H1 (cell line): Measurements from ENCODE around the gene MRPL54. TPM values are rescaled to one million over a fixed set of nuclear protein-coding genes. Genes with fewer than 3 reads are reported as not detected.
A peak's percentile ranks its signal among the peaks of the same experiment; 100 is the strongest.

Experiments
- CTCF ChIA-PET: fragments of 300-600 bp; sonication (Branson Sonifier 250); formaldehyde crosslinking; loops from one replicate; lab custom pipeline; 2021; ENCODE audit not compliant: partially characterized antibody; lab: Charles Lee
- POLR2A ChIA-PET: fragments of 300-600 bp; sonication (Branson Sonifier 250); formaldehyde crosslinking; loops from one replicate; lab custom pipeline; 2021; ENCODE audit warnings: inconsistent platforms; ENCODE audit not compliant: partially characterized antibody; lab: Charles Lee
- DNase-seq, 2 experiments: peaks; one replicate each; pipeline versions ENCODE4 v3.0.0 to v3.0.0-alpha.2; 2010 to 2022; ENCODE audit warnings: low spot score in 2 of 2, low read depth in 1 of 2, mixed read lengths in 1 of 2
- FAIRE-seq: peaks from 2 replicates; lab custom pipeline; 2011; peaks lifted over from hg19 to GRCh38; lab: Jason Lieb, UNC
- H2AFZ ChIP-seq: 2 replicates; pipeline ENCODE4 v1.8.1; 2012; ENCODE audit warnings: low read length, inconsistent platforms
- H2AK5ac ChIP-seq: 2 replicates; pipeline ENCODE4 v1.6.1; 2013; ENCODE audit warnings: low read depth, low read length
- H2BK120ac ChIP-seq: replicated peaks from 2 replicates; pipeline ENCODE3; 2013; ENCODE audit warnings: low read depth, low read length, inconsistent platforms
- H2BK12ac ChIP-seq: 2 replicates; pipeline ENCODE4 v1.6.1; 2013; ENCODE audit warnings: low read depth, low read length
- H2BK15ac ChIP-seq: 2 replicates; pipeline ENCODE4 v1.6.1; 2013; ENCODE audit warnings: low read length
- H2BK20ac ChIP-seq: 2 replicates; pipeline ENCODE4 v1.6.1; 2013; ENCODE audit warnings: low read length
- H2BK5ac ChIP-seq: 2 replicates; pipeline ENCODE4 v1.6.1; 2013; ENCODE audit warnings: low read depth, low read length
- H3K14ac ChIP-seq: 2 replicates; pipeline ENCODE4 v1.6.1; 2013; ENCODE audit warnings: inconsistent platforms; ENCODE audit not compliant: insufficient read length
- H3K18ac ChIP-seq: 2 replicates; pipeline ENCODE4 v1.6.1; 2013; ENCODE audit warnings: low read length; ENCODE audit errors: extremely low read depth
- H3K23ac ChIP-seq: 2 replicates; pipeline ENCODE4 v1.6.1; 2013; ENCODE audit warnings: inconsistent platforms; ENCODE audit not compliant: insufficient read length
- H3K23me2 ChIP-seq: 2 replicates; pipeline ENCODE4 v1.6.1; 2013; ENCODE audit warnings: low read depth, low read length
- H3K27ac ChIP-seq: 2 replicates; pipeline ENCODE4 v1.6.1; 2011; ENCODE audit warnings: low read depth, low read length, inconsistent platforms
- H3K27me3 ChIP-seq, 4 experiments: replicated peaks in 1 of 4; 1 replicate in 1 of 4; 2 replicates in 3 of 4; pipeline versions ENCODE4 v1.6.1 to v1.8.1; 2011 to 2013; ENCODE audit warnings: low read length in 3 of 4, mild to moderate bottlenecking in 3 of 4, inconsistent platforms in 2 of 4, mixed read lengths in 2 of 4, moderate library complexity in 1 of 4; ENCODE audit not compliant: control insufficient read depth in 3 of 4, insufficient read depth in 3 of 4; ENCODE audit errors: extremely low read depth in 1 of 4
- H3K36me3 ChIP-seq, 4 experiments: 2 replicates each; pipeline versions ENCODE4 v1.6.1 to v1.8.1; 2011 to 2013; ENCODE audit warnings: mild to moderate bottlenecking in 4 of 4, low read length in 3 of 4, moderate library complexity in 2 of 4, control low read depth in 1 of 4, inconsistent platforms in 1 of 4; ENCODE audit not compliant: insufficient read depth in 4 of 4, control insufficient read depth in 2 of 4
- H3K4ac ChIP-seq: replicated peaks from 2 replicates; pipeline ENCODE3; 2013; ENCODE audit warnings: low read length, low read depth, mixed read lengths, inconsistent platforms; ENCODE audit not compliant: insufficient read length
- H3K4me1 ChIP-seq, 4 experiments: replicated peaks in 1 of 4; 1 replicate in 1 of 4; 2 replicates in 3 of 4; pipeline versions ENCODE4 v1.6.1 to v1.8.1; 2011 to 2013; ENCODE audit warnings: low read length in 3 of 4, inconsistent platforms in 2 of 4, mixed read lengths in 1 of 4; ENCODE audit not compliant: insufficient read depth in 4 of 4, control insufficient read depth in 3 of 4
- H3K4me2 ChIP-seq, 2 experiments: 2 replicates each; pipeline versions ENCODE4 v1.6.1 to v1.8.1; 2011 to 2013; ENCODE audit warnings: low read depth in 2 of 2, low read length in 2 of 2, control low read depth in 1 of 2, inconsistent platforms in 1 of 2, mild to moderate bottlenecking in 1 of 2; ENCODE audit not compliant: insufficient read depth in 1 of 2
- H3K4me3 ChIP-seq, 4 experiments: fragments of 200-600, 300-600 bp in 1 of 4; sonication (generic), shearing (Covaris generic), sonication (Bioruptor Twin) in 1 of 4; 2 replicates each; pipeline versions ENCODE4 v1.5.1 to v1.8.1; 2011 to 2016; ENCODE audit warnings: low read length in 4 of 4, low read depth in 3 of 4, control low read depth in 2 of 4, inconsistent platforms in 2 of 4, mild to moderate bottlenecking in 2 of 4, mixed read lengths in 1 of 4, moderate library complexity in 1 of 4; ENCODE audit not compliant: insufficient read depth in 2 of 4; ENCODE audit errors: extremely low read depth in 1 of 4
- H3K56ac ChIP-seq: replicated peaks from 2 replicates; pipeline ENCODE3; 2013; ENCODE audit warnings: low read depth, mild to moderate bottlenecking, mixed read lengths, low read length, inconsistent platforms; ENCODE audit not compliant: insufficient read length
- H3K79me1 ChIP-seq: 2 replicates; pipeline ENCODE4 v1.6.1; 2013; ENCODE audit warnings: low read depth, low read length, control low read depth
- H3K79me2 ChIP-seq, 2 experiments: 2 replicates each; pipeline versions ENCODE4 v1.6.1 to v1.8.1; 2012 to 2013; ENCODE audit warnings: low read length in 2 of 2, mild to moderate bottlenecking in 2 of 2, inconsistent platforms in 1 of 2; ENCODE audit not compliant: insufficient read depth in 2 of 2, control insufficient read depth in 1 of 2
- H3K9ac ChIP-seq, 4 experiments: replicated peaks in 1 of 4; 1 replicate in 1 of 4; 2 replicates in 3 of 4; pipeline versions ENCODE4 v1.6.1 to v1.8.1; 2011 to 2013; ENCODE audit warnings: low read depth in 3 of 4, low read length in 3 of 4, control low read depth in 2 of 4, mild to moderate bottlenecking in 2 of 4, moderate library complexity in 2 of 4, inconsistent platforms in 1 of 4; ENCODE audit errors: extremely low read depth in 1 of 4
- H3K9me3 ChIP-seq, 2 experiments: 2 replicates each; pipeline versions ENCODE4 v1.6.1 to v1.8.1; 2012 to 2013; ENCODE audit warnings: mild to moderate bottlenecking in 2 of 2, moderate library complexity in 2 of 2, control low read depth in 1 of 2, inconsistent platforms in 1 of 2, low read depth in 1 of 2, low read length in 1 of 2, mixed read lengths in 1 of 2; ENCODE audit not compliant: insufficient read depth in 2 of 2
- H4K20me1 ChIP-seq, 2 experiments: replicated peaks in 1 of 2; 2 replicates each; pipeline versions ENCODE3 to v1.8.1; 2011 to 2013; ENCODE audit warnings: inconsistent platforms in 2 of 2, low read length in 2 of 2, mild to moderate bottlenecking in 1 of 2; ENCODE audit not compliant: insufficient read depth in 2 of 2, control insufficient read depth in 1 of 2
- H4K5ac ChIP-seq: 2 replicates; pipeline ENCODE4 v1.6.1; 2013; ENCODE audit warnings: low read length, low read depth, mixed read lengths, inconsistent platforms; ENCODE audit not compliant: insufficient read length
- H4K8ac ChIP-seq: 2 replicates; pipeline ENCODE4 v1.8.0; 2013; ENCODE audit warnings: mild to moderate bottlenecking, moderate library complexity, low read length, inconsistent platforms; ENCODE audit not compliant: insufficient read depth; ENCODE audit errors: extremely low read depth
- H4K91ac ChIP-seq: replicated peaks from 2 replicates; pipeline ENCODE3; 2013; ENCODE audit warnings: low read length, mixed read lengths, inconsistent platforms; ENCODE audit not compliant: insufficient read length
- KDM1A ChIP-seq: fragments of 200-600, 300-600 bp; sonication (generic); IDR thresholded peaks from 2 replicates; pipeline ENCODE4 v1.7.1; 2016; ENCODE audit warnings: mild to moderate bottlenecking, low read length, borderline replicate concordance
- POLR2AphosphoS5 ChIP-seq: IDR thresholded peaks from 2 replicates; pipeline ENCODE4 v1.6.1; 2011; ENCODE audit warnings: low read depth, low read length
- WGBS, 2 experiments: shearing (Covaris generic) in 1 of 2; methylation state at CpG; one replicate each; pipeline versions ENCODE4 v1.1.6 to v1.1.7; 2013 to 2015; ENCODE audit warnings: low lambda C conversion rate in 2 of 2, mixed read lengths in 2 of 2, inconsistent platforms in 1 of 2, low coverage in 1 of 2, missing lambda C conversion rate in 1 of 2; ENCODE audit not compliant: insufficient replicate concordance in 2 of 2, insufficient coverage in 1 of 2, insufficient read length in 1 of 2; ENCODE audit errors: extremely low coverage in 1 of 2, missing lambda C conversion rate in 1 of 2; 5-methylcytosine and 5-hydroxymethylcytosine counted together
- polyA plus RNA-seq, 7 experiments: library from polyadenylated mRNA; depleted of rRNA in 3 of 7; stranded (reverse) in 5 of 7; unstranded in 2 of 7; fragments of >200 nt in 5 of 7; fragments of 200-250 nt in 2 of 7; gene quantifications; 1 replicate in 5 of 7; 2 replicates in 1 of 7; 4 replicates in 1 of 7; pipeline versions ENCODE4 v1.2.1 to v1.2.3, GENCODE V29; 2011 to 2013; ENCODE audit warnings: missing spikeins in 2 of 7, mixed read lengths in 2 of 7
- total RNA-seq: library from RNA; stranded (reverse); fragmentation: NEBNext Ultra II Directional; extraction: Animal tissue kit (Norgen Biotek cat#: 25700); gene quantifications from 2 replicates; pipeline ENCODE4 v1.2.1, GENCODE V29; 2021

MRPL54 gene
- total and polyA plus RNA-seq, 2 of the 8 experiments (the other 6 are each of a cell fraction or from before 2014, with no cell fraction given): 63.8 to 72.8 TPM

DNA sequence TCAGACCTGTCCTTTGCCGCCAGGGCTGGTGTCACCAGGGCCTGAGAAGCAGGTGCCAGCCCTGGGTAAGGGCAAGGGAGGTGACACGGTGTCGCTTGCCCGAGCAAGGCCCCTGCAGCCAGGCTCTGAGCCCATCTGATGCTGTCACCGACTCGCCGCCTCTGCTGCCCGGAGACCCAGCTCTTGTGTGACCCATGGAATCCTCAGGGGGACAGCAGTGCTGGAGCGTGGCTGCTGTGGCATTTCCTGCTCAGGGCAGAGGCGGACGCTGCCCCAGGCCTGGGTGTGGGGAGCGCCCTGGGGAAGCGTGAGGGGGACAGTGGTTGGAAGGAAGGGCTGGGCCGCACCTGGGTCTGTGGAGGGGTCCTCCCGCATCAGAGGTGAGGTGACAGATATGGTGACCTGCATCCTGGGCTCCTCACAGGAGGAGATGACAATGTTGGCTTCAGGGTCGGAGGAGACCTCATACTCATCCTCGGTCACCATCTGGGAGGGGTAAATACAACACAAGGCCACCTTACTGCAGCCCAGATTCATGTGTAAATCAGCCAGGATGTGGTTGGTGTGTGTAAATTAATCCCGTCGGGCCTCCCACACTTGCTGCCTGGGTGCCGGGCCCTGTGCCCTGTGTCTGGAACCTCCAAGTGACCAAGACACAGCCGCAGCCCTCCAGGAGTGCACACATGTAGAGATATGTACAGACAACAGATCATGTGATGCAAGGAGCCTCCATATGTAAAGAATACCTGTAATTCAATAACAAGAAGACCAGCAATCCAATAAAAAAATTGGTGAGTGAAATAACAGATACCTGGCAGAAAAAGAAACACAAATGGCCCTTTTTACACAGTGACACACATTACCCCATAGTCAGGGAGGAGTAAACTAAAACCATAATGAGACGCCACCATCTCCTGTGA, 51.3 kb downstream of the MRPL54 start:
- no peak overlapping the region for H3K4me3 ChIP-seq
- H3K79me1 ChIP-seq: no peaks in the 10 kb centered on the region
- DNase-seq: no peak
- no peak overlapping the region for H2AK5ac ChIP-seq
- H2BK120ac ChIP-seq: no peak overlapping the region
- no peak overlapping the region for H2AFZ ChIP-seq
- H3K36me3 ChIP-seq: no peaks in the 10 kb centered on the region
- ChIA-PET POLR2A (interaction anchor here (0.5 kb wide), 1 partner anchor 65 kb away, joined by 3 read pairs; no protein-coding TSS in a partner anchor), CTCF (interaction anchor here (0.6 to 2.7 kb wide), 5 partner anchors 9 to 1576 kb away, joined by 3 to 19 read pairs (median 3); no protein-coding TSS in a partner anchor)
- H4K5ac ChIP-seq: no peak overlapping the region
- H4K8ac ChIP-seq: no peak overlapping the region; the same call in 1 of the 2 replicates
- no peak overlapping the region for H3K4me2 ChIP-seq
- H4K91ac ChIP-seq: peak overlapping the region; percentile 74
- H3K27me3 ChIP-seq: no peaks in the 10 kb centered on the region
- H3K56ac ChIP-seq: no peak overlapping the region
- H3K14ac ChIP-seq: no peak overlapping the region
- no peak overlapping the region for H3K18ac ChIP-seq
- no peak overlapping the region for H3K27ac ChIP-seq
- H3K9ac ChIP-seq: no peak overlapping the region
- no peaks in the 10 kb centered on the region for H3K23me2 ChIP-seq
- no peaks in the 10 kb centered on the region for H3K9me3 ChIP-seq
- H3K79me2 ChIP-seq: no peaks in the 10 kb centered on the region
- H2BK5ac ChIP-seq: peak overlapping the region; percentile 35; the same call in 1 of the 2 replicates
- TF ChIP-seq KDM1A (peak; percentile 67; the same call in 1 of the 2 replicates), POLR2AphosphoS5 (no peak)
- no peak overlapping the region for H2BK20ac ChIP-seq
- 87% methylated on average over 22 of the region's 22 CpGs; no CpG with 5 or more reads in 1 of the 2 experiments for WGBS, 2 experiments
- H3K4me1 ChIP-seq: no peaks in the 10 kb centered on the region; a peak in 1 of 7 replicates
- H2BK15ac ChIP-seq: no peak overlapping the region; the same call in 1 of the 2 replicates
- no peaks in the 10 kb centered on the region for H4K20me1 ChIP-seq
- no peak overlapping the region for H3K4ac ChIP-seq
- H2BK12ac ChIP-seq: no peak overlapping the region
- no peak for FAIRE-seq
- no peak overlapping the region for H3K23ac ChIP-seq
